SK-N-SH treated with all-trans-retinoic acid at 6 μM for 48 hours (cell line): ENCODE measurements around the gene KIF13A.

Experiments
- ATAC-seq: fragments of 200-7000 bp; cut with Tn5 transposase; 3 replicates; pipeline ENCODE4 v1.9.1; 2020; ENCODE audit warnings: mild to moderate bottlenecking, moderate library complexity
- ARNTL ChIP-seq: fragments of 450-650 bp; formaldehyde crosslinking; IDR thresholded peaks from 2 replicates; pipeline ENCODE4 v1.5.0; 2020; ENCODE audit warnings: low read depth, mild to moderate bottlenecking, moderate library complexity, borderline replicate concordance
- CSDC2 ChIP-seq: fragments of 250-450 bp; sonication (Bioruptor Pico); IDR thresholded peaks from 2 replicates; pipeline ENCODE4 v1.5.0; 2020; ENCODE audit warnings: mild to moderate bottlenecking, moderate library complexity
- ESRRG ChIP-seq: fragments of 250-450 bp; sonication (Bioruptor Pico); IDR thresholded peaks from 2 replicates; pipeline ENCODE4 v1.6.1; 2021; ENCODE audit warnings: mild to moderate bottlenecking
- GLIS3 ChIP-seq: fragments of 250-450 bp; sonication (Bioruptor Pico); IDR thresholded peaks from 2 replicates; pipeline ENCODE4 v1.5.0; 2020; ENCODE audit warnings: mild to moderate bottlenecking, moderate library complexity
- ISL1 ChIP-seq: fragments of 250-450 bp; sonication (Bioruptor Pico); IDR thresholded peaks from 2 replicates; pipeline ENCODE4 v2.1.2; 2022; ENCODE audit warnings: mild to moderate bottlenecking, moderate library complexity
- PPARA ChIP-seq: fragments of 250-450 bp; sonication (Bioruptor Pico); IDR thresholded peaks from 2 replicates; pipeline ENCODE4 v1.5.0; 2020; ENCODE audit warnings: mild to moderate bottlenecking, borderline replicate concordance
- RARB ChIP-seq: fragments of 250-450 bp; sonication (Bioruptor Pico); IDR thresholded peaks from 2 replicates; pipeline ENCODE4 v1.8.0; 2021; ENCODE audit warnings: mild to moderate bottlenecking, moderate library complexity
- SNAI2 ChIP-seq: fragments of 250-450 bp; sonication (Bioruptor Pico); IDR thresholded peaks from 2 replicates; pipeline ENCODE4 v1.5.0; 2020; ENCODE audit warnings: mild to moderate bottlenecking, moderate library complexity
- TOX ChIP-seq: fragments of 250-450 bp; sonication (Bioruptor Pico); IDR thresholded peaks from 2 replicates; pipeline ENCODE4 v1.8.0; 2021; ENCODE audit warnings: mild to moderate bottlenecking, moderate library complexity, borderline replicate concordance
- ZC3H10 ChIP-seq: fragments of 250-450 bp; sonication (Bioruptor Pico); IDR thresholded peaks from 2 replicates; pipeline ENCODE4 v1.5.1; 2021; ENCODE audit warnings: mild to moderate bottlenecking, moderate library complexity
- ZNF565 ChIP-seq: fragments of 450-650 bp; formaldehyde crosslinking; conservative IDR thresholded peaks from 2 replicates; pipeline ENCODE4 v1.5.0; 2020; ENCODE audit warnings: low read depth, mild to moderate bottlenecking, moderate library complexity
- ZNF70 ChIP-seq: fragments of 450-650 bp; formaldehyde crosslinking; IDR thresholded peaks from 2 replicates; pipeline ENCODE4 v1.5.0; 2020; ENCODE audit warnings: mild to moderate bottlenecking, moderate library complexity
- ZNF8 ChIP-seq: fragments of 450-650 bp; formaldehyde crosslinking; IDR thresholded peaks from 2 replicates; pipeline ENCODE4 v1.5.0; 2020; ENCODE audit warnings: mild to moderate bottlenecking, moderate library complexity
- TF ChIP-seq, protein P1 (sequence below): fragments of 250-450 bp; sonication (Bioruptor Pico); IDR thresholded peaks from 2 replicates; pipeline ENCODE4 v1.8.0; 2020; ENCODE audit warnings: mild to moderate bottlenecking, moderate library complexity, borderline replicate concordance
- TF ChIP-seq, protein P2 (sequence below): fragments of 250-450 bp; sonication (Bioruptor Pico); IDR thresholded peaks from 2 replicates; pipeline ENCODE4 v1.8.0; 2021; ENCODE audit warnings: low read depth, mild to moderate bottlenecking, moderate library complexity, borderline replicate concordance
- TF ChIP-seq, protein P3 (sequence below): fragments of 250-450 bp; sonication (Bioruptor Pico); IDR thresholded peaks from 2 replicates; pipeline ENCODE4 v1.5.0; 2020; ENCODE audit warnings: mild to moderate bottlenecking, moderate library complexity

KIF13A gene

DNA sequence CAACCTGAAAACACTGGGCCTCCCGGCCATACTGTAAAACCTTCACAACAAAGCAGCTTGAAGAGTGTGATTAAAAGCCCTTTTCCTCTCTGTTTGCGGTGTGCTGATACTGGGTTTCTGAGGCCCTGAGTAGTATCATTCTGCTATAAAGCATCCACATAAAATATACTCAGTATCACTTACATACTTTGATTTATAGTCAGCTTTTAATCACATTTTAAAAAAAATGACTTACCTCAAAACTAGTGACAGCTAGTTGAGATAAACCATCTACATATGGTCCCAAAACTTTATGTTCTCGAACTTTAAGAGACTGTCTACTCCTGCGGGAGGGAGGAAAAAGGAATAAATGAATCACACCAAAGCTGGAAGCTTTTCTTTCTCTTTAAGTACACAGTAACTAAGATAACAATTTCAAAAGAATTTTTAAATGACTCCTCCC, 135.7 kb downstream of the KIF13A start:
- TF ChIP-seq, protein P1, sequence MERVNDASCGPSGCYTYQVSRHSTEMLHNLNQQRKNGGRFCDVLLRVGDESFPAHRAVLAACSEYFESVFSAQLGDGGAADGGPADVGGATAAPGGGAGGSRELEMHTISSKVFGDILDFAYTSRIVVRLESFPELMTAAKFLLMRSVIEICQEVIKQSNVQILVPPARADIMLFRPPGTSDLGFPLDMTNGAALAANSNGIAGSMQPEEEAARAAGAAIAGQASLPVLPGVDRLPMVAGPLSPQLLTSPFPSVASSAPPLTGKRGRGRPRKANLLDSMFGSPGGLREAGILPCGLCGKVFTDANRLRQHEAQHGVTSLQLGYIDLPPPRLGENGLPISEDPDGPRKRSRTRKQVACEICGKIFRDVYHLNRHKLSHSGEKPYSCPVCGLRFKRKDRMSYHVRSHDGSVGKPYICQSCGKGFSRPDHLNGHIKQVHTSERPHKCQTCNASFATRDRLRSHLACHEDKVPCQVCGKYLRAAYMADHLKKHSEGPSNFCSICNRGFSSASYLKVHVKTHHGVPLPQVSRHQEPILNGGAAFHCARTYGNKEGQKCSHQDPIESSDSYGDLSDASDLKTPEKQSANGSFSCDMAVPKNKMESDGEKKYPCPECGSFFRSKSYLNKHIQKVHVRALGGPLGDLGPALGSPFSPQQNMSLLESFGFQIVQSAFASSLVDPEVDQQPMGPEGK (CRISPR knock-in tag) = 0 out of 2 replicates have a peak, but pooled peaks have one; percentile 21
- peak; percentile 75; the same call in 1 of the 2 replicates for TF ChIP-seq TOX (CRISPR knock-in tag)
- TF ChIP-seq, protein P2, sequence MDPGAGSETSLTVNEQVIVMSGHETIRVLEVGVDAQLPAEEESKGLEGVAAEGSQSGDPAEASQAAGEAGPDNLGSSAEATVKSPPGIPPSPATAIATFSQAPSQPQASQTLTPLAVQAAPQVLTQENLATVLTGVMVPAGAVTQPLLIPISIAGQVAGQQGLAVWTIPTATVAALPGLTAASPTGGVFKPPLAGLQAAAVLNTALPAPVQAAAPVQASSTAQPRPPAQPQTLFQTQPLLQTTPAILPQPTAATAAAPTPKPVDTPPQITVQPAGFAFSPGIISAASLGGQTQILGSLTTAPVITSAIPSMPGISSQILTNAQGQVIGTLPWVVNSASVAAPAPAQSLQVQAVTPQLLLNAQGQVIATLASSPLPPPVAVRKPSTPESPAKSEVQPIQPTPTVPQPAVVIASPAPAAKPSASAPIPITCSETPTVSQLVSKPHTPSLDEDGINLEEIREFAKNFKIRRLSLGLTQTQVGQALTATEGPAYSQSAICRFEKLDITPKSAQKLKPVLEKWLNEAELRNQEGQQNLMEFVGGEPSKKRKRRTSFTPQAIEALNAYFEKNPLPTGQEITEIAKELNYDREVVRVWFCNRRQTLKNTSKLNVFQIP (CRISPR knock-in tag) = 0 out of 2 replicates have a peak, but pooled peaks have one; percentile 14
- TF ChIP-seq ARNTL (CRISPR knock-in tag) = no peak
- peak; percentile 48; the same call in 1 of the 2 replicates for TF ChIP-seq ZC3H10
- no peak for TF ChIP-seq ESRRG
- TF ChIP-seq ISL1 (CRISPR knock-in tag) = peak; percentile 82
- TF ChIP-seq, all 23 proteins: peak for 5
- ATAC-seq = peak; percentile 91

DNA sequence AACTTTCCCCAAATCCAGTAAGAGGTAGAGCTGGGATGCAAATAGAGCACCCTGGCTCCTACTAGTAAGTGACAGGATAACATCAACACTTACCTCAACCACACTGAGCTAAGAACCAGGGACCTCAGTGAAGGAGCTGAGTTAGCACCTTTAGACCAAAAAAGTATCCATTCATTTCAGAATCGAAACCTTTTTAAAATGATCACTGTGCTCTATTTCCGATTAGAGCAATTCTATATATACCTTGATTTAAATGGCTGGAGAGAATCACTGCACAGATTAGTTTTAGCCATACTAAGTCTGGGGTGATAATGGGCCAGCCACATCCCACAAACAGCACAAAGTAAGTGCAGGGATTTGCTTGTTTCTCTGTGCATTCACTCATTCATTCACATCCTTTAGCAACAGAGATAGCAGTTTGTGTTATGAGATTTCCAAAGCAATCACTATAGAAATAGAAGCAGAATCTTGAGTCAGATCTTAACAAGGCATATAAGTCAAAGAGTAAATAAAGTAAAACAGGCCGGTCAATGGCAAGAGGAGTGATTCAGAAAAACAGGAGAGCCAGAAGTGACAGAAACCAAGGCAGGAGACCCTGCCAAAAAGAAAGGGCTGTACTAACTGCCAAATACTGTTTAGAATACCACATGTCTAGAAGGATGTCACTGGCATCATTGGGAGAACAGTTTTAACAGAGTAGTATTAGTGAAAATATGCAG, 136.3 kb downstream of the KIF13A start:
- TF ChIP-seq PPARA (CRISPR knock-in tag) = no peak
- no peak for TF ChIP-seq ZNF70 (CRISPR knock-in tag)
- TF ChIP-seq, protein P3, sequence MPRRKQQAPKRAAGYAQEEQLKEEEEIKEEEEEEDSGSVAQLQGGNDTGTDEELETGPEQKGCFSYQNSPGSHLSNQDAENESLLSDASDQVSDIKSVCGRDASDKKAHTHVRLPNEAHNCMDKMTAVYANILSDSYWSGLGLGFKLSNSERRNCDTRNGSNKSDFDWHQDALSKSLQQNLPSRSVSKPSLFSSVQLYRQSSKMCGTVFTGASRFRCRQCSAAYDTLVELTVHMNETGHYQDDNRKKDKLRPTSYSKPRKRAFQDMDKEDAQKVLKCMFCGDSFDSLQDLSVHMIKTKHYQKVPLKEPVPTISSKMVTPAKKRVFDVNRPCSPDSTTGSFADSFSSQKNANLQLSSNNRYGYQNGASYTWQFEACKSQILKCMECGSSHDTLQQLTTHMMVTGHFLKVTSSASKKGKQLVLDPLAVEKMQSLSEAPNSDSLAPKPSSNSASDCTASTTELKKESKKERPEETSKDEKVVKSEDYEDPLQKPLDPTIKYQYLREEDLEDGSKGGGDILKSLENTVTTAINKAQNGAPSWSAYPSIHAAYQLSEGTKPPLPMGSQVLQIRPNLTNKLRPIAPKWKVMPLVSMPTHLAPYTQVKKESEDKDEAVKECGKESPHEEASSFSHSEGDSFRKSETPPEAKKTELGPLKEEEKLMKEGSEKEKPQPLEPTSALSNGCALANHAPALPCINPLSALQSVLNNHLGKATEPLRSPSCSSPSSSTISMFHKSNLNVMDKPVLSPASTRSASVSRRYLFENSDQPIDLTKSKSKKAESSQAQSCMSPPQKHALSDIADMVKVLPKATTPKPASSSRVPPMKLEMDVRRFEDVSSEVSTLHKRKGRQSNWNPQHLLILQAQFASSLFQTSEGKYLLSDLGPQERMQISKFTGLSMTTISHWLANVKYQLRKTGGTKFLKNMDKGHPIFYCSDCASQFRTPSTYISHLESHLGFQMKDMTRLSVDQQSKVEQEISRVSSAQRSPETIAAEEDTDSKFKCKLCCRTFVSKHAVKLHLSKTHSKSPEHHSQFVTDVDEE (CRISPR knock-in tag) = no peak
- no peak for TF ChIP-seq ZNF565 (CRISPR knock-in tag)
- TF ChIP-seq, protein P2 (CRISPR knock-in tag) = no peak
- TF ChIP-seq, protein P1 (CRISPR knock-in tag) = no peak
- no peak for TF ChIP-seq TOX (CRISPR knock-in tag)
- TF ChIP-seq ARNTL (CRISPR knock-in tag) = no peak
- no peak for TF ChIP-seq RARB (CRISPR knock-in tag)
- TF ChIP-seq SNAI2 (CRISPR knock-in tag) = no peak
- TF ChIP-seq ZNF8 (CRISPR knock-in tag) = no peak
- TF ChIP-seq, all 23 proteins: peak for 0
- peak; percentile 70; the same call in 2 of the 3 replicates for ATAC-seq

DNA sequence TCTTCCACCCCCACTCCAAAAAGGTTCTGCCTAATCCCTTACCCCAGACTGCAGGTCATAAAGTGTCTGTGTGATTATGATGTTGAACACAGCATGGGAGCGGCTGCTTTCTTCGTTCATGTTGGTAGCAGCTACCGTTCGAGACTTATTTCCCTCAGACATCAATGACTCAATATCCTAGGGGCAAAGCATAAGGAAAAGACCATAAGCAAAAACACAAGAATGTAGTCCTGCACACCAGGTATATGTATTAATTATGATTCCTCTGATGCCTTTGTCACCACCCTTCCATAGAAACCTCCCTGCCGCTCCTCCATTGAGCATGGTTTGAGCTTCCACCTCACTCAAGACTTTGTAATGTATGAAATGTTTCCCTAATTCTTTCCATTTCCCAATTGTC, 137.2 kb downstream of the KIF13A start:
- no peak for ATAC-seq
- TF ChIP-seq, protein P3 (CRISPR knock-in tag) = no peak
- TF ChIP-seq CSDC2 (CRISPR knock-in tag) (no peak), ZC3H10 (no peak), ISL1 (CRISPR knock-in tag) (no peak), GLIS3 (CRISPR knock-in tag) (no peak), ARNTL (CRISPR knock-in tag) (no peak)
